Choroid plexus epithelial cell (primary cell): ENCODE results near the gene NFATC2IP.

Source experiments
- DNase-seq: peaks from one replicate; pipeline ENCODE4 v3.0.0-alpha.2; 2010; ENCODE audit warnings: low read depth
- H3K4me3 ChIP-seq: 2 replicates; pipeline ENCODE4 v1.5.1; 2011; ENCODE audit warnings: low read depth, mild to moderate bottlenecking, control low read depth, low read length, moderate library complexity
- CTCF ChIP-seq: conservative IDR thresholded peaks from 2 replicates; pipeline ENCODE4 v1.5.1; 2011; ENCODE audit warnings: low read depth, mild to moderate bottlenecking, control low read depth, inconsistent platforms, low read length, moderate library complexity

Gene NFATC2IP

GRCh38 chr16:28905800-28906372 lies 44.9 kb upstream of the NFATC2IP start:
- no peak overlapping the region for H3K4me3 ChIP-seq
- no peak for TF ChIP-seq CTCF
- DNase-seq = no peak

- no peak for DNase-seq
- TF ChIP-seq CTCF = no peak
- no peak overlapping the region for H3K4me3 ChIP-seq
Measured at GRCh38 chr16:28910086-28911031, 40.4 kb upstream of the NFATC2IP start.

DNA sequence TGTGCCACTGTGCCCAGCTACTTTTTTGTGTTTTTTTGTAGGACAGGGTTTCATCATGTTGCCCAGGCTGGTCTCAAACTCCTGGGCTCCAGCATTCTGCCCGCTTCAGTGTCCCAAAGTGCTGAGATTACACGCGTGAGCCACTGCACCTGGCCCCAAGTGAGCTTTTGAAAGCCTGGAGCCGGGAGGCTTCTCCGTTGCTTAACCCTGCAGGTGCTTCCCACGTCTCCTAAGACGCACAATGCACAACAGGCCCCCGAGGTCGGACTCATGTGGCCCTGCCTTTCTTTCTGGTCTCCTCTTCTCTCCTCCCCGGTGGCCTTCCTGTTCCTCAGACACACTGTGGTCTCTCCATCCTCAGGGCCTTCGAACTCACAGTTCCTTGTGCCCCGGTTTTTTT lies 38.2 kb upstream of the NFATC2IP start:
- no peak for TF ChIP-seq CTCF
- DNase-seq = no peak
- H3K4me3 ChIP-seq = no peak overlapping the region

DNA sequence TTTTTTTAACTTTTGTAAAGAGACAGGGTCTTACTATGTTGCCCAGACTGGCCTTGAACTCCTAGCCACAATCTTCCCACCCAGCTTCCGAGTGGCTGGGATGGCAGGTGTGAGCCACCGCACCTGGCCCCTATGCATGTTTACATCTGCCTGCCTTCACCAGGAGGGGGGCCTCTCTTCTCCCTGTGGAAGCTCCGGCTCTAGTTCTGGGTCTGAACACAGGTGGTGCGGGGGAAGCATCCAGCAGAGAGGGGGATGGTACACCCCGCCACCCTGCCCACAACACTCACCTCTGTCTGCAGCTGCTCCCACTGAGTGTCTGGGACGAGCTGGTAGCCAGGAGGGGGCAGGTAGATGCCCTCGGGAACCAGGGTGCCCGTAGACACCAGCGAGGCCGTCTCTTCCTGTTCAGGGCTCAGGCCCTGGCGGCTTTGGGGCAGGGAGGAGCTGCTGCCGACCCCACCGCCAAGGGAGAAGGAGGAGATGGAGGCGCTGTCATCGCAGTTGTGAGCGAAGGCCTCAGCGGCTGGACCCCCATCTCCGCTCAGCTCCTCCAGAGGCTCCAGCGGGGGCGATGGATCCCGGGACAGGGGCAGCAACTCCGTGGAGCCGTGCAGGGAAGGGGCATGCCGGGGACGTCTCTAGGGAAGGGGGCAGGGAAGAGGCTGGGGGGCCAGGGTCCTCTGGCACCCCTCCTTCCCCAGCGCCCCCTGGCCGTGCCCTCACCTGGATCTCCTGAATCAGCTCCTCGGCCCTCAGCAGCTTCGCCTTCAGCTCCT lies 36.6 kb upstream of the NFATC2IP start:
- no peak for TF ChIP-seq CTCF
- no peak overlapping the region for H3K4me3 ChIP-seq
- no peak for DNase-seq

- peak; percentile 54 for DNase-seq
- no peak for TF ChIP-seq CTCF
Measured at GRCh38 chr16:28915181-28915580, 35.6 kb upstream of the NFATC2IP start.

GRCh38 chr16:28917095-28917494 lies 33.6 kb upstream of the NFATC2IP start:
- DNase-seq = no peak
- H3K4me3 ChIP-seq = no peak overlapping the region
- TF ChIP-seq CTCF = no peak

More at GRCh38 chr16:28915181-28915580, 35.6 kb upstream of the NFATC2IP start:
- no peak overlapping the region for H3K4me3 ChIP-seq
